ENCODE measurements around the gene VSIG4.

The VSIG4 gene

GRCh38 chrX:66023385-66024091 lies 16.3 kb downstream of the VSIG4 start:
- no peak for DNase-seq

GRCh38 chrX:66022632-66023384 lies 17.1 kb downstream of the VSIG4 start:
- no peak for DNase-seq

- no peak for DNase-seq
Observed at GRCh38 chrX:66021765-66022631, 17.9 kb downstream of the VSIG4 start.

- DNase-seq, result no peak
Observed at GRCh38 chrX:66021401-66021764, 18.5 kb downstream of the VSIG4 start.

- DNase-seq, result no peak
Observed at GRCh38 chrX:66020631-66021334, 19.1 kb downstream of the VSIG4 start.

GRCh38 chrX:66019974-66020373 lies 19.9 kb downstream of the VSIG4 start:
- DNase-seq, result no peak

- no peak for DNase-seq
Observed at GRCh38 chrX:66019310-66019652, 20.6 kb downstream of the VSIG4 start.

GRCh38 chrX:66018585-66019309 lies 21.1 kb downstream of the VSIG4 start:
- no peak for DNase-seq

GRCh38 chrX:66017659-66018170 lies 22.2 kb downstream of the VSIG4 start:
- DNase-seq, result no peak

GRCh38 chrX:66016905-66017658 lies 22.8 kb downstream of the VSIG4 start:
- no peak for DNase-seq

GRCh38 chrX:66015900-66016689 lies 23.8 kb downstream of the VSIG4 start:
- DNase-seq, result no peak

- no peak for DNase-seq
Observed at GRCh38 chrX:66015152-66015831, 24.6 kb downstream of the VSIG4 start.

GRCh38 chrX:66014556-66014955 lies 25.3 kb downstream of the VSIG4 start:
- no peak for DNase-seq

GRCh38 chrX:66014084-66014483 lies 25.8 kb downstream of the VSIG4 start:
- no peak for DNase-seq

- DNase-seq, result no peak
Observed at GRCh38 chrX:66013194-66013816, 26.6 kb downstream of the VSIG4 start.

GRCh38 chrX:66012094-66012534 lies 27.8 kb downstream of the VSIG4 start:
- no peak for DNase-seq

- DNase-seq, result no peak
Observed at GRCh38 chrX:66009231-66009845, 30.5 kb downstream of the VSIG4 start.

- DNase-seq, result no peak
Observed at GRCh38 chrX:66008328-66008970, 31.4 kb downstream of the VSIG4 start.

All from NCI-H526 (cell line).